NCI-H2227 (cell line): Measurements from ENCODE around the gene APOBEC3B.
"Not testable (repeated sequence)": the region's sequence is repeated elsewhere in the genome, so short reads cannot be mapped to it uniquely, and the experiment has no call there.

Experiments
- DNase-seq: peaks from one replicate; lab custom pipeline; 2025; ENCODE audit not compliant: unreplicated experiment; lab: John Stamatoyannopoulos, UW

Gene APOBEC3B

DNA sequence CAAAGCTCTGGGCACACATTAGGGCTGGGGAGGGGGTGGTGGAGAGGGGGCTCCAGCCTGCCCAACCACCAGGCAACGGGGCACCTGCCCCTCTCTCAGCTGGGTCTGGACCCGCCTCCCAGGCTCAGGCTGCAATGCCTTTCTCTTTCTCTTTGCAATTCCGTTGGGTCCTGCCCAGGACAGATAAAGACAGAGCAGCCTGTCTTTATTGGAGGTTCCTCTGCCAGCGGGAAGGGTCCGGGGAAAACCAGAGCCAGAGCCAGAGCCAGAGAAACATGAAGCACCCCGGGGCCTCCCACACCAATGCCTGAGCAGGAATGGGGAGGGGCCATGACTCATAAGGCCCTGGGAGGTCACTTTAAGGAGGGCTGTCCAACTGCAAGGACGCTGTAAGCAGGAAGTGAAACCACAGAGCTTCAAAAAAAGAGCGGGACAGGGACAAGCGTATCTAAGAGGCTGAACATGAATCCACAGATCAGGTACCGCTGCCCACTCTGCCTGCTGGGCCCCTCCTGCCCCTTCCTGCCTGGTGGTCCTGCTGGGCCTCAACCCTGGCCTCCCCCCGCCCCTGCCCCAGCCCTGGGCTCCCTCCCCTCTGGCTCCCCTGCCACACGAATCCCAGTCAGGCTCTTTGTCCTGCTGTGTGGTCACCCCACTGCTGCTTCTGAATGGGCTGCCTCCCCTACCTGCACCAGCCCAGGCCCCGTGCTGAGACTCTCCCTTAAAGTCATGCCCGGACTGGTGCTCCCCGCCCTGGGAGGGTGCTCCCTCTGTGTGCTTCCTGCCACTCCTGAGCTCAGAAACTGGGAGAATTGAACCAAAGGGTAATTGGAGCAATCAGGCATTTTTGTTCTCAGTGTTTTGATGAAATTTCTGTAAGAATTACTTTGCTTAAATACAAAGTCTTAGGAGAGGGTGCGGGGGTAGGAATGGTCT, at the start of gene APOBEC3B:
TSS of gene APOBEC3B (plus strand) at position 356 of the 936 bp plus-strand sequence. CDS start at position 463, 107 bp downstream.
- DNase-seq = peak; percentile 16

- DNase-seq = peak; percentile 10
Measured at GRCh38 chr22:38935023-38935422, 47.1 kb upstream of the APOBEC3B start.

GRCh38 chr22:38935616-38936015, 46.5 kb upstream of the APOBEC3B start:
- no peak for DNase-seq

DNA sequence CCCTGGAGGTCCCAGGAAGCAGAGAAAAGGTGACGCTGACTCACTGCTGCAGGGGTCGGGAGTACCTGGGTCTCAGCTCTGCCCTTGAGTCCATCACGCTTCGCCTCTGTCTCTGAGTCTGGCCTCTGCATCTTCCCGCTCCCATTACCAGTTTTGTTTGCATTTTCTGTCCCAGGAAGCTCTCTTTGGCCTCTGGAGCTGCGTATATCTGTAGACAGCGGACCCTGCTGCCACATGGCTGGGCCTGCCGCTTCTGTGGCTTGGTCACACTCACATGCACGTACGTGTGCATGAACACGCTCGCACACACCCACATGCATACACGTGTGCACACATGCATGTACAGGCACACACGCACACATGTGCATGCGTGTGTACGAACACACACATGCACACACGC, 45.6 kb upstream of the APOBEC3B start:
- no peak for DNase-seq

DNA sequence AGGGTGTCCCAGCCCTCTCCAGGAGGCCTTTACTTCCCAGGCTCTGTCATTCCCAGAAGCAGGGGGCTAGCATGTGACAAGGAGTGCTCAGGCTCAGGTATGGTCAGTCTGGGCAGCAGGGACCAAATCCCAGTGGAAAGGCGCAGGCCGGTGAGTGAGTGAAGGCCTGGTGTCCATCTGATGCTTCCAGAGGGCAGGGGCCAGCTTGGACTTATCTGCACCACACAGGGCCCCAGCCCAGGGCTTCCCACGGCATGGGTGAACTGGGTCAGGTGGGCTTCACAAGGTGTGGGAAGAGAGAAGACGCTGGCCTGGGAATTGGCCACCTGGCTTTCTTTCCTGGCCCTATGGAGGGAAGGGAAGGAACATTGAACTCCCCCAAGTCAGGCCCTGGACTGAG, 45.1 kb upstream of the APOBEC3B start:
- DNase-seq = no peak

- no peak for DNase-seq
Measured at GRCh38 chr22:38937541-38937940, 44.6 kb upstream of the APOBEC3B start.

GRCh38 chr22:38938221-38938620, 43.9 kb upstream of the APOBEC3B start:
- no peak for DNase-seq

DNA sequence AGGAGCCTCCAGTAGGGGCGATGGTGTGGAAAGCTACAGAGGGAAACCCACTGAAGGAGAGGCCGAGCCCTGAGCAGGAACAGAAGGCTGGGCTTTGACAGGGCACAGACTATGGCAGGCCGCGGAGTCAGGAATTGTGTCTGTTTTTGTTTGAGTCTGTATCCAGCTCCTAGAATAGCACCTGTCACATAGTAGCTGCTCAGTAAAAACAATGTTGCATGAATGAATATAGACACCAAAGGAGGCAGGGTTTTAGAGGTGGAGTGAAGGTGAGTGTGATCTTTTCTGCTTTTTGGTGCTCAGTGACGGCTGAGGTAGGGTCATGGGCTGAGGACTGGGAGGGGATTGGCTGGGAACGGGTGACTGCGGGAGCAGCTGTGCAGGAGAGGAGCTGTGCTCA, 43.2 kb upstream of the APOBEC3B start:
- no peak for DNase-seq

DNA sequence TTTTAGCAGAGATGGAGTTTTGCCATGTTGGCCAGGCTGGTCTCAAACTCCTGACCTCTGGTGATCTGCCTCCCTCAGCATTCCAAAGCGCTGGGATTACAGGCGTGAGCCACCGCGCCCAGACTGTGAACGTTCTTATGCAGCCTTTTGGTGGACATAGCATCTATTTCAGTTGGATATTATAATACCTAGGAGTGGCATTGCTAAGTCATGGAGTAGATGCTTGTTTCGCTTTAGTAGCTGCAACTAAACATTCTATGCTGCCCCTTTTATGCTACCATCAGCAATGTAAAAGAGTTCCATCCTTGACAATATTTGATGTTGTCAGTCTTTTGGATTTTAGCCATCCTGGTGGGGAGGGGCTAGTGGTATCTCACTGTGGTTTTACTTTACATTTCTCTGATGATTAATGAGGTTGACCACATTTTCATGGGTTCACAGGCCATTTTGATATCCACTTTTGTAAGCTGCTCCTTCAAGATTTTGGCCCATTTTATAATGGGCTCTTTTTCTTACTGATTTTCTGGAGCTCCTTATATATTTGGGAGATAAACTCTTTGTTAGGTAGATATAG, 41.2 kb upstream of the APOBEC3B start:
- no peak for DNase-seq

DNA sequence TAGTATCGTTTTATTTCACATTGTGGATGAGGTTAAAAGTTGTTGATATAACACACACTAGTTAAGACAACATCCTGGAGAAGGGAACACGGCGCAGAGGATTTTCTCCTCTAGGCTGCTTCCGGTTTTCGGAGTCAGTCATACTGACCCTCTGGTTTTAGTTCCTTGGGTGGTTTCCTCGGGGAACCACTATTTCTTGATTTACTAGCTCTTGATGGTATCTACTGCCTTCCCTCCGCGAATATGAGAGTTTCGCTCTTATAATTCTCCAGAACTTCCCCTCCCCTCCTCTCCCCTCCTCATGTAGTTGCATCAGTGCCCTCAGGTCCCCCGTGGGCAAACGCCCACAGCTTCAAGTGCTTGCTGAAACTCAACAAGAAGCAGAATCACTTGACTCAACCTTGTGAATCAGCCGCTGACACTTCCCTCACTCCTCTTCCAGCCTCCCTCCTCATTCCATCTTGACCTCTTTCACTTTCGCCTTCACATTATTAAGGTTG, 40.6 kb upstream of the APOBEC3B start:
- no peak for DNase-seq

GRCh38 chr22:38942702-38943101, 39.4 kb upstream of the APOBEC3B start:
- no peak for DNase-seq

- DNase-seq = no peak
Measured at GRCh38 chr22:38943201-38943600, 38.9 kb upstream of the APOBEC3B start.

DNA sequence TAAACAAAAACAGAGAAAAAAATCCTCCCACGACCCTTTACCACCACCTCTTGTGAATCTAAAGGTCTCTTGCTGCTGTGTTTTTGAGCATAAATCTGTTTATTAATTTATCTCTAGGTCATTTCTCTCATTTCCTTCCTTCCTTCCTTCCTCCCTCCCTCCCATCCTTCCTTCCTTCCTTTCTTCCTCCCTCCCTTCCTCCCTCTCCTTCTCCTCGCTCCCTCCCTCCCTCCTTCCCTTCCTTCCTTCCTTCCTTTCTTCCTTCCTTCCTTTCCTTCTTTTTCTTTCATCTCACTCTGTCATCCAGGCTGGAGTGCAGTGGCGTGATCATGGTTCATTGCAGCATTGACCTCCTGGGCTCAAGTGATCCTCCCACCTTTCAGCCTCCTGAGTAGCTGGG, 38.3 kb upstream of the APOBEC3B start:
- no peak for DNase-seq

DNA sequence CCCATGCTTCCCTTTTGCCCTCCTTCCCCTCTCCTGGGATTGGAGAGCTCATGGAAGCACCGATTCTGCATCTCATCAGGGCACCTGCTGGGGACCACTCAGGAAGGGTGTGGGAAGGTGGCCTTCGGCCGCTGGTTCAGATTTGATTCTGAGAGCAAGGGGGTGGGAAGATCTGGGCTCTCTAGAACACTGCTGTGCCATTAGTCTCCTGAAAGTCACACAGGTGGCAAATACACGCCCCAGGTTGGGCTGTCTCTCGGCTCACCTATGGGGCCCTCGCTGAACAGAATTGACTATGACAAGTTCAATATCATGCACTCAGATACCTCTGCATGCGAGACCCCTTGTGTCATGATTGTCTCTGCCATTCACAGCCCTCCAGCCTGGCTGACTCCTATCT, 37.5 kb upstream of the APOBEC3B start:
- no peak for DNase-seq

DNA sequence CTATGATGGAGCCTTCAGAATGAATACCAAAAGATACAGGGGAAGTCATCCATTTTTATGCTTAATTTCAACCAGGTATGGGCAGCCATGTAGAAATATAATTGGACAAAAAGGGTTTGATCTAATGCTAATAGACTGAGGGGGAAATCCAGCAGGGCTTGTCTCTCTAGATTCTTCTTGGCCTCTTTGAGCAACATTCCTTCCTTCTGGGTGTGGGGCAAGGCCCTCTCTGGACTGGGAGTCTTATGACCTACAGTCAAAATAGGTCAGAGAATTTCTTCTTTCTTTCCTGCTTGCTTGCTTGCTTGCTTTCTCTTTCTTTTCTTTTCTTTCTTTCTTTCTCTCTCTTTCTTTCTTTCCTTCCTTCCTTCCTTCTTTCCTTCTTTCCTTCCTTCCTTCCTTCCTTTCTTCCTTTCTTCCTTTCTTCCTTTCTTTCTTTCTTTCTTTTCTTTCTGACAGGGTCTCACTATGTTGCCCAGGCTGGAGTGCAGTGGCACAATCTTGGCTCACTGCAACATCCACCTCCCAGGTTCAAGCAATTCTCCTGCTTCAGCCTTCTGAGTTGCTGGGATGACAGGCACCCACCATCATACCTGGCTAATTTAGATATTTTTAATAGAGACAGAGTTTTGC, 36.3 kb upstream of the APOBEC3B start:
- DNase-seq = not testable (repeated sequence)

DNA sequence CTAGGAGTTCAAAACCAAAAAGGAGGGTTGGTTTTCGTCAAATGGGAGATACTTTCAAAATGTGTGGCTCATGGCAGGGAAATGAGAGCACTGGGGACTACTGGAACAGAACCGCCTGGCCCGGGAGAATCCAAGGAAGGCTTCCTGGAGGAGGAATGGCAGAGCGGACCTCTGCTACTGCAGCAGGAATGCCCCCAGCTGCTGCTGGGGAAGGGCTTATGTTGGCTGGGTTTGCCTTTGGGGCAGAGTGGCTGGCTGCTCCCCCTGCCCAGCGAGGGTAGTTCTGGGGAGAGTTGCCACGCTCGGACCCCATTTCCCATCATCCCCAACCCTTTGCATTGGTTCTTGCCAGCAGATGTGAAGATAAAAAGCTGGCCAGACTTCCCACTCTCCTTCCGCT, 35.4 kb upstream of the APOBEC3B start:
- no peak for DNase-seq

- DNase-seq = no peak
Measured at GRCh38 chr22:38947321-38948140, 34.6 kb upstream of the APOBEC3B start.

DNA sequence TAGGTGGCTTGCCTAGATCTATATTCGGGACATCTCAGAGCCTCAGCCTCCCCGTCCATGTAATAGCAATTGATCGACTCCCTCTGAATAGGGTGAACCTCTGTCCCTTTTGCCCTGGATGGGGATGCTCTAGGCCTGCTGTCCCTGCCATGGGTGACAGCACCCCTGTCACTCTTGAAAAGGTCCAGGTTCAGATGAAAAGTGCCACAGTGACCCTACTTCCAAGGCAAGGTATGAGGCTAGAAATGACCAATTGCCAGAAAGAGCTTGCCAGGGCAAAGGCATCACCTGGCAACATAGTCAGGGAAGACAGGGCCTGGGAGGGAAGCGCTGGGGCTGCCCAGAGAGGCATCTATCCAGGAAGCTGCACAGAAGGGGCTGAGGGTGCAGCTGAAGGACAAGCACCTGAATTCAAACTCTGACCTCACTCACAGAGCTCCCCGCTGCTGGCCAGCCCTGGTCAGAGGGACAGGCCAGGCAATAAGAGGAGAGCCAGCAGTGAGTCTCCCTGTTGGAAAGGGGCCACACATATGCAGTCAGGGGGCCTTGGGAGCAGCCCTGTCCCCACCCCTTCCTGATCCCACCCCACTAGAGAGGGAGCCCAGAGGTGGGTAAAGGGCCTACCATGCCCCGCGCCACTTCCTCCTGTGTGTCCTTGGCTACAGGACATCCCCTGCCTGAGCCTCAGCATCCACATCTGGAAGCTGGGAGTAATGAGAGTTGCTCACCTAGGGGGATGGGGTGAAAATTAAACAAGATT, 33.8 kb upstream of the APOBEC3B start:
- DNase-seq = no peak

- DNase-seq = no peak
Measured at GRCh38 chr22:38949889-38950405, 32.2 kb upstream of the APOBEC3B start.
